SHP77 (cell line): Measurements from ENCODE around the gene EGLN2.
"Not testable (repeated sequence)": the region's sequence is repeated elsewhere in the genome, so short reads cannot be mapped to it uniquely, and the experiment has no call there.

ENCODE experiments used
- DNase-seq, 2 experiments: peaks; one replicate each; lab custom pipeline; 2025; lab: John Stamatoyannopoulos, UW

Gene EGLN2

DNA sequence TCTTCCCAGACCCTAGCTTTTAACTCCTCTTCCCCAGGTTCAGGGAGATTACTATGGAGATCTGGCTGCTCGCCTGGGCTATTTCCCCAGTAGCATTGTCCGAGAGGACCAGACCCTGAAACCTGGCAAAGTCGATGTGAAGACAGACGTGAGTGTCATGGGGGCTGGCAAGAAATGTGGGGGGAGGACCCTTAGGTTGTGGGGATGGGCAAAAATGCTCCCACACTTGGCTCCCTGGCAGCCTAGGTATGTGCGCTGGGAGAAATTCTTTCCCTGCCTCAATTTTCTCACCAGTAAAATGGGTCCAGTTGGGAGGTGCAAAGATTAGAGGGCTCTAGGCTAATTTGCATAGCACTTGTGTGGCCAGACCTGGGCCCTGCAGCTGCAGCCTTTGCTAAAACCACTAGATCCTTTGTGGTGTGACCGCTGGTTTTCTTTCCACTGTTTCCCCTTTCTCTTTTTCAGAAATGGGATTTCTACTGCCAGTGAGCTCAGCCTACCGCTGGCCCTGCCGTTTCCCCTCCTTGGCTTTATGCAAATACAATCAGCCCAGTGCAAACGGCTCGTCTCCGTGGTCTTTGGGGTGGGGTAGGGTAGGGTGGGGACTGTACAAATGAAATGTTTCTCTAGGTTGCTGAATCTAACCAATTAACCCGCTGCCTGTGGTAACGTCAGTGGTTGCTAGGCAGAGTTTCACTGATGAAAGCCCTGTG, 21.9 kb upstream of the EGLN2 start:
- DNase-seq: peak; percentile 97 to 98

- DNase-seq: no peak
Observed at GRCh38 chr19:40777645-40777936, 21.4 kb upstream of the EGLN2 start.

DNA sequence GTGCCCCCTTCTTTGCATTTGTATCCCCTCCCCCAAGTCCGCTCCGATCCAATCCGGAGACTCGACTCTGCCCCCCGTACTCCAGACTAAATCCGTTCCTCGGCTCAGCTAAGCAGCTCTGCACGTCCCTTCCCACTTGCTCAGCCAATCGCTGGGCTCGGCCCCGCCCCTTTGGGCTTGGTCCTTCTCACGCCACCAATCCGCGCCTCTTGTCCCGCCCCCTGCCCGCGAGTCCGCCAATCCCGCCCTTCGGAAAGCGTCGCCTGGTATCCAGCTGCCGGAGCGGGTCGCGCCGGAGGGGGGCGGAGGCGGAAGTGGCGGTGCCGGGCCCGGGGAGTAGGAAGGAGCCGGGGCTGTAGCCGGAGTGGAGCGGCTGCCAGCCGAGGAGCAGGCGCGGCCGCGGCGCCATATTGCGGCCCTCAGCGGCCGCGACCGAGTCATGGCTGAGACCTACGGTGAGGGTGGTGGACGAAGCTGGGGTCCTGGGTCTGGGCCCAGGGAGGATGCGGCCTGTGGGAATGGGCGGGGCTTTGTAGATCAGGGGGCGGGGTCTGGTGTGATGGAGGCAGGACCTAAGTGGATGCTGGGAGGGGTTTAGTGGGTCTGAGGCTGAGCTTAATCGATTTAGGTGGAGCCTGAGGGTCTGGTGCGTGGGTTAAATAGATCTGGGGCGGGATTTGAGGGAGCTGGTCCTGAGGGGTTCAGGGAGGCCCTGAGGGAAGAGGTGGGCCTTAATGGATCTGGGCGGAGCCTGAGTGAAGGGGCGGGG, 20.9 kb upstream of the EGLN2 start, which contains the start of gene RAB4B:
Gene RAB4B, plus strand, starts transcription at position 311 of the 769 bp plus-strand sequence. Its CDS starts 129 bp downstream, at position 440.
- peak; percentile 100 for DNase-seq

- no peak for DNase-seq
Observed at GRCh38 chr19:40778706-40779284, 20.2 kb upstream of the EGLN2 start.

DNA sequence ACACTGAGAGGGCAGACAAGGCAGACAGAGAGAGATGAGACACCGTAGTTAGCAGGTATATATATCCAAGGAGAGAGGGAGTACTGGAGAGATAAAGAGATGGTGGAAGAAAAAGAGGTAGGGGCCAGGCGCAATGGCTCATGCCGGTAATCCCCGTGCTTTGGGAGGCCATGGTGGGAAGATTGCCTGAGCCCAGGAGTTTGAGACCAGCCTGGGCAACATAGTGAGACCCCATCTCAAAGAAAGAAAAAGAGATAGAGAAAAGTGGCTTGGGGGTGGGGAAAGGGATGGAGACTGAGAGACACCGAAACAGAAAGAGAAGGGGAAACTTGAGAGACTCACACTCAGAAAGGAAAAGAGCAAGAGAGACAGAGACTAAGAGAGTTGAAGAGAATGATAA, 18.4 kb upstream of the EGLN2 start:
- DNase-seq: no peak

- DNase-seq: no peak
Observed at GRCh38 chr19:40781140-40781539, 17.9 kb upstream of the EGLN2 start.

DNA sequence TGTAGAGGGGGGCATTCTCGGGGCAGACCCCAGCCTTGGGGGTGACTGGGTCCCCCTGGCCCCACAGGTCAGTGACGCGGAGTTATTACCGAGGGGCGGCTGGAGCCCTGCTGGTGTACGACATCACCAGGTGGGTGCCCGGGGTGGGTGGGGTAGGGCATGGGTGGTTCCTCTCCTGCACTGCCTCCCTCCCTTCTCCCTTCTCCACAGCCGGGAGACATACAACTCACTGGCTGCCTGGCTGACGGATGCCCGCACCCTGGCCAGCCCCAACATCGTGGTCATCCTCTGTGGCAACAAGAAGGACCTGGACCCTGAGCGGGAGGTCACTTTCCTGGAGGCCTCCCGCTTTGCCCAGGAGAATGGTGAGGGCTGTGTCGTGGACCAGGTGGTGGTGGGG, 15.3 kb upstream of the EGLN2 start:
- no peak for DNase-seq

- not testable (repeated sequence) for DNase-seq
Observed at GRCh38 chr19:40784146-40784545, 14.8 kb upstream of the EGLN2 start.

- DNase-seq: no peak
Observed at GRCh38 chr19:40785526-40785925, 13.5 kb upstream of the EGLN2 start.

GRCh38 chr19:40786060-40787037, 12.6 kb upstream of the EGLN2 start:
- DNase-seq: no peak

DNA sequence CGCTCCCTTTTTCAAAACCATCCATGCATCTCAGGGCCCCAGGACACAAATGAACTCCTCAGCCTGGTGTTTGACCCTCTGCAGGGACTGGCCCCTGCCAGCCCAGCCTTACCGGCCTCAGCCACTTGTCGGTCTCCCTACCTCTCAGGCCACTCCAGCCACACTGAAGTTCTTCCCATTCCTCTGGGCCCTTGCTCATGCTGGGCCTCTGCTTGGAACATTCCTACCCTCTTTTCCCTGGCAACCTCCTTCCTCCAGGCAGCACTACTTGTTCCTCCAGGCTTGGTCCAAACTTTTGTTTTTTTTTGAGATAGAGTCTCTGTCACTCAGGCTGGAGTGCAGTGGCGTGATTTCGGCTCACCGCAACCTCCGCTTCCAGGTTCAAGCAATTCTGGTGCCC, 7.6 kb upstream of the EGLN2 start:
- DNase-seq: no peak

GRCh38 chr19:40791996-40792395, 7.0 kb upstream of the EGLN2 start:
- DNase-seq: no peak

DNA sequence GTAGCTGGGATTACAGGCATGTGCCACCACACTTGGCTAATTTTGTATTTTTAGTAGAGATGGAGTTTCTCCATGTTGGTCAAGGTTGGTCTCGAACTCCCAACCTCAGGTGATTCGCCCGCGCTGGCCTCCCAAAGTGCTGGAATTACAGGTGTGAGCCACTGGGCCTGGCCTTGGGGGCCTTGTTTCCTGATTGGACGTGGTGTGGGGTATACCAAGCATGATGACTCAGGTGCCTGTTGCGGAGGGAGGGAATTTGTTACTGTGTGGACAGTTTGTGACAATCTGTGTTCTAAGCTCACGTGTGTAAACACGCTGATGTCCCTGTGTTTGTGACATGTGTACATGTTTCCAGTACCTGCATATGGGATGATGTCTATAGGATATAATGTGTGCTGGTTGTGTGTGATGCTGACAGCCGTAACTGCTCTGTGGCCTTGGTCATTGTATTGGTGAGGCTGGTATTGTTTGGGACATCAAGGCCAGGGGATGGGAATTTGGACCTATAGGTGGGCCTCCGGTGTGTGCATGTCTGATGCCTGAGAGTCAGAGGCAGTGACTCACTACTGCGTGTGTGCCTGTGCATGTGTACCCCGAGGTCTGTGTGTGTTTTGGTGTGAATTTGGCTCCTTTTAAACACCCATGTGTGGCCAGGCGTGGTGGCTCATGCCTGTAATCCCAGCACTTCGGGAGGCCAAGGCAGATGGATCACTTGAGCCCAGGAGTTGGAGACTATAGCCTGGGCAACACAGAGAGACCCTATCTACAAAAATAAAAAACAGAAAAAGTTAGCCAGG, 1.6 kb upstream of the EGLN2 start:
- DNase-seq: no peak

DNA sequence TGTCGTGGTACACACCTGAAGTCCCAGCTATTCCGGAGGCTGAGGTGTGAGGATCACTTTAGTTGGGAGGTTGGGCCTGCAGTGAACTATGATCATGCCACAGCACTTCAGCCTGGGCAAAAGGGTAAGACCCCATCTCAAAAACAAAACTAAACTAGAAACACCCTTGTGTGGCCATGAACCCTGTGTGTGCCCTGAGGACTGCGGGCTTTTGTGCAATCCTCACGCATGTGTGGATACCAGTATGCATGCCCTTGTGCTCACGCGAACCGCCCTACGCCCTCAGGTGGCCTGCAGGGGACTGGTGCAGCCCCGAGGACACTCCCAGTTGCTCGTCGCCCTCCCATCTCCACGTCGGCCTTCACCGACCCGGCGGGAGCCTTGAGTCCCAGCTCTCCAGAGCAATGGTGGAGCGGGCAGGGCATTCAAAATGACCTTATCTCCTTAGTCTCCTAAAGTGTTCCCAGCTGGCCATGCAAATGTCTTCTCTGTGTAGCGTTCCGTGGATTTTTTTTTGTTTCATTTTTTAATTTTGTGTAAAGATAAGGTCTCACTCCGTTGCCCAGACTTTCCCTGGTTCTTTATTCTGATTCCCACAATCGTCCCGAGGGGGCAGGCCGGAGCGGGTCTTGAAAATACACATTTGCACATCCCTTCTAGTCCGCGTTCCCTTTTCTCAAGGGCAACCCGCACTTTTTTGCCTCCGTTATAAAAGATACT, 868 bp upstream of the EGLN2 start:
- peak; percentile 88 to 92 for DNase-seq

- DNase-seq: peak in 1 of 2 experiments; percentile 9
Observed at GRCh38 chr19:40799558-40800338, 757 bp downstream of the EGLN2 start.

GRCh38 chr19:40800339-40800996, 1.5 kb downstream of the EGLN2 start:
- DNase-seq: no peak

GRCh38 chr19:40800997-40801377, 2.0 kb downstream of the EGLN2 start:
- no peak for DNase-seq

DNA sequence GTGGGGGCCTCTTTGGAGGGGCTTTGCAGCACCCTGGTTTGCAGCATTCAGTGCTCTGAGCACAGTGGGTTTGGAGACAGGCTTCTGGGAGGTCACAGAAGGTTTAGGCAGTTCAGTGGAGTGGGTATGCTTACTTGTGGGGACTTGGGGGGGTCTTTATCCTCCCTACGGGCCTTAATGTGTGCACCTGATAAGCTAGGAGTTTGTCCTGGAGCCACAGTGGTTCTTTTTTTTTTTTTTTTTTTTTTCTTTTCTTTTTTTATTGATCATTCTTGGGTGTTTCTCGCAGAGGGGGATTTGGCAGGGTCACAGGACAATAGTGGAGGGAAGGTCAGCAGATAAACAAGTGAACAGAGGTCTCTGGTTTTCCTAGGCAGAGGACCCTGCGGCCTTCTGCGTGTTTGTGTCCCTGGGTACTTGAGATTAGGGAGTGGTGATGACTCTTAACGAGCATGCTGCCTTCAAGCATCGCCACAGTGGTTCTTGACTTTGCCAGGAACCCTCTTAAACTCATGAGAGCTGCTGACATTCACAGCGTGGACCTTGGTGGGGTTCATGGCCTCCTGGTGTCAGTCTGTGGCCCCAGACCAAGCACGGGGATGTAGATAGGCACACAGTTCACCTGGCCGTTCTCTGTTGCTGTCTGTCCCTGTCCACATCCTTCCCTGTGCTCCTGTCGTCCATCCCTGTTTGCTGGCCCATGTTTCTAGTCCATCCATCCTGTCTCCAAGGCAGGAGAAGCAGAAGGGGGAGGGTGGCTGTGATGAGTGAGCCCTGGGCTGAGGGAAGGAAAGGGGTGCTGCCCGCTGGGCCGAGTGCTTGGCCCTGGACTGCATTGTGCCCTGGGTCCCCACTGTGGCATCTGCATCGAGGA, 2.7 kb downstream of the EGLN2 start:
- no peak for DNase-seq
